HEK293 (cell line): ENCODE data around the gene TBC1D16.

Experiments
- TF ChIP-seq, protein P1 (sequence below): fragments of 450-650 bp; formaldehyde crosslinking; IDR thresholded peaks from 2 replicates; pipeline ENCODE4 v1.5.1; 2016; ENCODE audit warnings: missing biosample characterization, missing genetic modification characterization
- TF ChIP-seq, protein P2 (sequence below): fragments of 450-650 bp; formaldehyde crosslinking; IDR thresholded peaks from 2 replicates; pipeline ENCODE4 v1.5.1; 2016; ENCODE audit warnings: missing biosample characterization, missing genetic modification characterization

- TF ChIP-seq, protein P1, sequence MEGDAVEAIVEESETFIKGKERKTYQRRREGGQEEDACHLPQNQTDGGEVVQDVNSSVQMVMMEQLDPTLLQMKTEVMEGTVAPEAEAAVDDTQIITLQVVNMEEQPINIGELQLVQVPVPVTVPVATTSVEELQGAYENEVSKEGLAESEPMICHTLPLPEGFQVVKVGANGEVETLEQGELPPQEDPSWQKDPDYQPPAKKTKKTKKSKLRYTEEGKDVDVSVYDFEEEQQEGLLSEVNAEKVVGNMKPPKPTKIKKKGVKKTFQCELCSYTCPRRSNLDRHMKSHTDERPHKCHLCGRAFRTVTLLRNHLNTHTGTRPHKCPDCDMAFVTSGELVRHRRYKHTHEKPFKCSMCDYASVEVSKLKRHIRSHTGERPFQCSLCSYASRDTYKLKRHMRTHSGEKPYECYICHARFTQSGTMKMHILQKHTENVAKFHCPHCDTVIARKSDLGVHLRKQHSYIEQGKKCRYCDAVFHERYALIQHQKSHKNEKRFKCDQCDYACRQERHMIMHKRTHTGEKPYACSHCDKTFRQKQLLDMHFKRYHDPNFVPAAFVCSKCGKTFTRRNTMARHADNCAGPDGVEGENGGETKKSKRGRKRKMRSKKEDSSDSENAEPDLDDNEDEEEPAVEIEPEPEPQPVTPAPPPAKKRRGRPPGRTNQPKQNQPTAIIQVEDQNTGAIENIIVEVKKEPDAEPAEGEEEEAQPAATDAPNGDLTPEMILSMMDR (tag by site-specific recombination): no peak
- TF ChIP-seq, protein P2, sequence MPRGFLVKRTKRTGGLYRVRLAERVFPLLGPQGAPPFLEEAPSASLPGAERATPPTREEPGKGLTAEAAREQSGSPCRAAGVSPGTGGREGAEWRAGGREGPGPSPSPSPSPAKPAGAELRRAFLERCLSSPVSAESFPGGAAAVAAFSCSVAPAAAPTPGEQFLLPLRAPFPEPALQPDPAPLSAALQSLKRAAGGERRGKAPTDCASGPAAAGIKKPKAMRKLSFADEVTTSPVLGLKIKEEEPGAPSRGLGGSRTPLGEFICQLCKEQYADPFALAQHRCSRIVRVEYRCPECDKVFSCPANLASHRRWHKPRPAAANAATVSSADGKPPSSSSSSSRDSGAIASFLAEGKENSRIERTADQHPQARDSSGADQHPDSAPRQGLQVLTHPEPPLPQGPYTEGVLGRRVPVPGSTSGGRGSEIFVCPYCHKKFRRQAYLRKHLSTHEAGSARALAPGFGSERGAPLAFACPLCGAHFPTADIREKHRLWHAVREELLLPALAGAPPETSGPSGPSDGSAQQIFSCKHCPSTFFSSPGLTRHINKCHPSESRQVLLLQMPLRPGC (tag by site-specific recombination): no peak
Measured at GRCh38 chr17:79953335-79953734, 82.3 kb downstream of the TBC1D16 start.
